Measurements from ENCODE around the gene JADE2.
"Not testable (repeated sequence)": the region's sequence is repeated elsewhere in the genome, so short reads cannot be mapped to it uniquely, and the experiment has no call there.

JADE2 gene

GRCh38 chr5:134592141-134592746 lies 66.8 kb downstream of the JADE2 start:
- no peak for DNase-seq (ENCODE audit: low spot score)

- no peak for DNase-seq (ENCODE audit: low spot score)
Observed at GRCh38 chr5:134594336-134594735, 68.9 kb downstream of the JADE2 start.

DNA sequence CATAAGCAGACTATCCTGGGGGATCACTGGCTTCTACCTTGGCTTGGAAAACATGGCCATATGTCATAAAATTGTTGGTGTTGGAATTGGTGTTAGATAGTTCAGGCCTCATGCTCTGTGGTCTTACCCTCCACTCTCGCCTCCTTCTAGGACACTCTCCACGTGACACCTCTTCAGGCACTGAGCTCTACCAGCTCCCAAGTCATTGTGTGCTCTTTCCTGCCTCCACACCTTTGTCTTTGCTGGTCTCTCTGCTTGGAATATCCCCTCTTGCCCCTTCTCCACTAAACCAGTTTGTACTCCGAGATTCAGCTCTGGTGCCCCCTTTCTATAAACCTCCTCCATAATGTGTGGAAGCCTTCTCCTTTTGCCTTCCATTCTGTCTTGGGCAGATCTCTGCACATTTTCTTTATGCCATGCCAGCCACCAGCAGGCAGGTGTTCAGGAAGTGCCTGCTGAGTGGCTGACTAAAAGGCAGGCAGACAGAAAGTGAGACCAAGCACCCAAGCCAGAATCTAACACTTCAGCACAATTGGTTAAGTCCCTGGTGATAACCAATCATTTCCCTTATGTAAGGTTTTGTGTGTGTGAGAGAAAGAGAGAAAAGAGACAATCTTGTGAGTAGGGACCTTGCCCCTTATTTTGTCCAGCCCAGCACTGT lies 69.5 kb downstream of the JADE2 start:
- no peak for DNase-seq (ENCODE audit: low spot score)

DNA sequence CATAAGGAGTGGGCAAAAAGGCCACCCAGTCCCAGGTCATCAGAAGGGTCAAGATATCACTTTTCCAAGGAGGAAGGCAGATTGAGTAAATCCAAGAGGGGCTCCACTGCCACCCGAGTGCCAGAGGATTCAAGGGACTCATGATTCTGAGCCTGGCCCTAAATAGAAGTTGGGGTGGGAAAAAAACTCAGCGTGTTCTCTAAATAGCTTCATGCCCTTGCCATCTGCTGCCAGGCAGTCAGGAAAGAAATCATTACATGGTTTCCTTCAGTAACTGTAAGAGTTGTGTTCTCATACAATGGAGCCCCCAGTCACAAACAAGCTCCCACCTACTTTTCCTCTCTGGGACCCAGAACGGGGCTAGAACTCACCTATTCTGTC lies 70.0 kb downstream of the JADE2 start:
- DNase-seq (ENCODE audit: low spot score) = no peak

GRCh38 chr5:134599820-134600219 lies 74.3 kb downstream of the JADE2 start:
- DNase-seq (ENCODE audit: low spot score) = not testable (repeated sequence)

- no peak for DNase-seq (ENCODE audit: low spot score)
Observed at GRCh38 chr5:134600600-134600999, 75.1 kb downstream of the JADE2 start.

GRCh38 chr5:134603059-134603458 lies 77.6 kb downstream of the JADE2 start:
- DNase-seq (ENCODE audit: low spot score) = no peak

DNA sequence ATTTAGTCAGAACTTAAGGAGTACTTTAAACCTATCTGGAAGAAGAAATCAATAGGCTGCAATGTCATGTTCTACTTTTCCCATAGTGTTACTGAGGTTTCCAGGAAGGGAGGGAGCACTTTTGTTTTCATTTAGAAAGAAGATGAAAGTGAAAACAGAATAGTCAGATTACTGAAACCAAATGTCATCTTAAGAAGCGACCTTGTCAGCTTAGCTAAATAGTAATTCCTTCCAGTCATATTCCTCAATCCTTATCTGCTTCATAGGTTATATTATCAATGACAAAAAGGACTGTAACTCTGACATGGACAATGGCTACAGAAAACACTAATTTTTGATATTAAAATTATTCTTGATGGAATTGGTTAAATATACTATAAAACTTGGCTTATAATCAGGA lies 79.4 kb downstream of the JADE2 start:
- no peak for DNase-seq (ENCODE audit: low spot score)

- DNase-seq (ENCODE audit: low spot score) = no peak
Observed at GRCh38 chr5:134606726-134607125, 81.3 kb downstream of the JADE2 start.

GRCh38 chr5:134608555-134608954 lies 83.1 kb downstream of the JADE2 start:
- no peak for DNase-seq (ENCODE audit: low spot score)

DNA sequence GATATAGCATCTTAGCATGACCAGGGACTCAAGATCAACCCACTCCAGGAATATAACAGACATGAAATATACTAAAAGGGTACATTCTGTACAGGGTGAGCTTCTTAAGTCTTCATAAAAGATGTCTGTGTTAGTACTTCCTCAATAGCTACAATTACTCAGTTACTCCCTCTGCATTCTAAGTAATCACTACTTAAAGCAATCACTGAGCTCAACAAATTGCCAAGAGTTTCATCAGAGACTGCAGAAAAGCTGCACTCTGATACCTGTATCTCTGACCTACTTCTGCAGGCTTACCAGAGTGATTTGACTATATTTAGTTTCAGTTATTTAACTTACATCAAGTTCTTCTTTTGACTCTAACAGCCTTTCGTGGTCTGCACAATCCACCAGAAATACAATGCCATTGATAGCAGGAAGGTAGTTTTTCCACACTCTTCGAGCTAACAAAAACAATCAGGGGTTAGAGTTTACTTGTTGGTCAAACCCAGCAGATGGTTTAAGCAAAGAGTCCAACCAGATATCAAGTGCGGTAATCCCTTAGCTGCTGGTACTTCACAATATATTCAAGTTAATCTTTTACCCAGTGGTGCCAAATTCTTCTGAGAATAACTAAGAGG lies 83.9 kb downstream of the JADE2 start:
- DNase-seq (ENCODE audit: low spot score) = no peak

DNA sequence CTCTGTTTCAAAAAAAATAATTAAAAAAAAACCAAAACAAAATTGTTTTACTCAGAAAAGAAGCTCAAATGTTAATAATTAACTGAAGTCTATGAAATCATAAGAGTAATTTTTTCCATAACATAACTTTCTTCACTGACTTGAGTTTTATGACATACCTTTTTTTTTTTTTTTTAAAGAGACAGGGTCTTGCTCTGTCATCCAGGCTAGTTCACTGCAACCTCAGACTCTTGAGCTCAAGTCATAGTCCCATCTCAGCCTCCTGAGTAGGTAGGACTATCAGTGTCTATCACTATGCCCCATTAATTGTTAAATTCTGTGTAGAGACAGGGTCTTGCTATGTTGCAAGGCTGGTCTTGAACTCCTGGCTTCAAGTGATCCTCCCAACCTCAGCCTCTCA lies 85.3 kb downstream of the JADE2 start:
- DNase-seq (ENCODE audit: low spot score) = no peak

DNA sequence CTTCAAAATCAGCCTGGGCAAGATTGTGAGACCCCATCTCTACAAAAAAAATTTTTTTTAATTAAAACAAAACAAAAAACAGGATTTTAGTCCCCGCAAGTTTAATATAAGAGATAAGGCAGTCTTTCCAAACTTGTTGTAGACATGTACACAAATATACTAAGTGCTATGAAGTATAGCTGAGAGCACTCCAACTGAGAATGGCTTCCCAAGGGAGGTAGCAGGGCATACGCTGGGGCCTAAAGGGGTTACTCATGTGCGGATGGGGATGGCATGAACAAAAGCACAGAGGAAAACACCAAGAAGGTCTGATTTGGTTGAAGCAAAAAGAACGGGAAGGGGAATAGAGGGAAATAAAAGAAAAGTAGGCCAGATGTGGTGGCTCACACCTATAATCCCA lies 86.0 kb downstream of the JADE2 start:
- DNase-seq (ENCODE audit: low spot score) = no peak

DNA sequence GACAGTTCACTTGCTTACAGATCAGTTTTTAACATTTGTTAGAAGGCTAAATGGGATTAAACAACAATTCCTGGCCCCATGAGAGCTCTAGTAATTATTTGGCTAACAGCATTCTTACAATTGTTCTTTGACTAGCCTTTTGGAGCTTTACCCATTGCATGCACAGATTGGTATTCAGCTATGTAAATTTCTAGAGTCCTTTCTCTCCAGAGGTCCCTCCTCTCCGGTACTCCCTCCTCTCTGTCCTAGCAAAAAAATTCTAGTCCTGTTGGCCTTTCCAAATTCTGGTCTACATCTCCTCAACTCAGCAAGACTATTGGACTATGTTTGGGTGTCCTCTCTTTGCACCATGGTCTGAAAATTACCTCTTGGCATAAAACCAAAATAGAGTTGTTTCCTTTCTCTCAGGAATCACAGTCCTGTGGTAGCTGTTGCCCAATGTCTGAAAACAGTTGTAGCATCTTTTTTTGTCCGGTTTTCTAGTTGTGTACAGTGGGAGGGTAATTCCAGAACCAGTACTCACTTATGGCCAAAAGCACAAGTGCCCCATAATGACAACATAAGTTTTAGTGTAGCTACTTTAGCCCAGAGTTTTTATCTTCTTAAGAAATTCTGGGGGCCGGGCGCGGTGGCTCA lies 89.1 kb downstream of the JADE2 start:
- DNase-seq (ENCODE audit: low spot score) = no peak

GRCh38 chr5:134620634-134621033 lies 95.2 kb downstream of the JADE2 start:
- no peak for DNase-seq (ENCODE audit: low spot score)

GRCh38 chr5:134625559-134625958 lies 100.1 kb downstream of the JADE2 start:
- DNase-seq (ENCODE audit: low spot score) = no peak

GRCh38 chr5:134626369-134627014 lies 101.0 kb downstream of the JADE2 start:
- no peak for DNase-seq (ENCODE audit: low spot score)

Measured in globus pallidus (tissue), 1 donor.